GM12892 (cell line): ENCODE results near the gene MPP4.

Experiments used
- POLR2A ChIP-seq: IDR thresholded peaks from 2 replicates; pipeline ENCODE4 v1.6.1; 2011; ENCODE audit warnings: low read depth, low read length, control low read depth
- POLR2AphosphoS5 ChIP-seq: IDR thresholded peaks from 2 replicates; pipeline ENCODE4 v1.6.1; 2011; ENCODE audit warnings: low read depth, low read length, control low read depth

DNA sequence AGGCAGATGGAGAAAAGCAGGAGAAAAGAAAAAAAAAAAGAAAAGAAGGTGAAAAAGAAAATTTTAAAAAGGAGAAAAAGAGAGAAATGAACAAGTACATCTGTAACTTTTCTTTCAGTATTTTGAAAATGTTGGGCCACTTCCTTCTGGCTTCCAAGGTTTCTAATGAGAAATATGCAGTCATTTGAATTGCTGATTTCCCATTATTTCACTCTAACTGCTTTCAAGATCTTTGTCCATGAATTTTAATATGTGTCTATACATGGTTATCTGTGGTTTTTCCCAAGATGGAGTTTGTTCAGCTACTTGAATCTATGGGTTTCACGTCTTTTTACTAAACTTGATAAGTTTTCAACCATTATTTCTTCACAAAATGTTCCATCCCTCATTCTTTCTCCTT, 14.3 kb upstream of the MPP4 start:
- TF ChIP-seq POLR2A (no peak), POLR2AphosphoS5 (no peak)
